ENCODE data around the gene AFG3L2. TPM values are rescaled to one million over a fixed set of nuclear protein-coding genes. Genes with fewer than 3 reads are reported as not detected.

The AFG3L2 gene
- total and polyA plus RNA-seq, 2 of the 13 experiments (the other 11 are each of a cell fraction or from before 2014, with no cell fraction given): 28.6 to 86.9 TPM

- CTCF ChIA-PET (ENCODE audit: low intra/inter-chr PET ratio, low total read pairs): no interaction called here
- Histone ChIP-seq H3K36me3 (replicated peaks in 1 of 2; ENCODE audit: control insufficient read depth in 1 of 2, insufficient read depth in 2 of 2, low read length in 2 of 2) (no peaks in the 10 kb centered on the region), H3K79me2 (ENCODE audit: insufficient read depth, low read length) (no peaks in the 10 kb centered on the region), H3K9ac (ENCODE audit: insufficient read depth, low read depth, low read length) (no peak overlapping the region), H3K27ac (ENCODE audit: extremely low read length, insufficient read depth, low read length) (no peak overlapping the region), H3K4me1 (ENCODE audit: insufficient read depth, low read length) (no peaks in the 10 kb centered on the region; the same call in 1 of the 2 replicates), H2AFZ (ENCODE audit: low read length) (no peak overlapping the region), H3K9me3 (ENCODE audit: low read length) (no peaks in the 10 kb centered on the region), H3K27me3 (ENCODE audit: control insufficient read depth in 1 of 2, insufficient read depth in 2 of 2, low read length in 2 of 2) (no peaks in the 10 kb centered on the region), H3K4me2 (ENCODE audit: low read depth, low read length) (no peak overlapping the region), H3K4me3 (replicated peaks in 1 of 3; ENCODE audit: insufficient read depth in 1 of 3, low read depth in 2 of 3, low read length in 3 of 3) (no peak overlapping the region), H4K20me1 (ENCODE audit: insufficient read depth, low read length) (no peaks in the 10 kb centered on the region)
- WGBS (ENCODE audit: low lambda C conversion rate): 29% methylated on average over 2 of the region's 2 CpGs
- intact Hi-C loops (cut with micrococcal nuclease; ENCODE audit: unreplicated experiment) (no loop called here), in situ Hi-C loops (cut with HindIII; ENCODE audit: extremely low pct_ligation_motif_present, low pct_unique_long_range_greater_than_20kb) (loop anchor here (25.0 kb wide), 1 partner anchor 553 kb away; the partner anchor contains the start of gene SEH1L)
- ATAC-seq: no peak
- no peak for FAIRE-seq
- TF ChIP-seq ZNF33B (CRISPR knock-in tag; IDR thresholded peaks at IDR 0.05): no peak
- no peak for TF ChIP-seq FOSL1 (CRISPR knock-in tag; IDR thresholded peaks at IDR 0.05; ENCODE audit: borderline replicate concordance)
- TF ChIP-seq CSRNP1 (CRISPR knock-in tag; IDR thresholded peaks at IDR 0.05): no peak
- TF ChIP-seq, protein P1, sequence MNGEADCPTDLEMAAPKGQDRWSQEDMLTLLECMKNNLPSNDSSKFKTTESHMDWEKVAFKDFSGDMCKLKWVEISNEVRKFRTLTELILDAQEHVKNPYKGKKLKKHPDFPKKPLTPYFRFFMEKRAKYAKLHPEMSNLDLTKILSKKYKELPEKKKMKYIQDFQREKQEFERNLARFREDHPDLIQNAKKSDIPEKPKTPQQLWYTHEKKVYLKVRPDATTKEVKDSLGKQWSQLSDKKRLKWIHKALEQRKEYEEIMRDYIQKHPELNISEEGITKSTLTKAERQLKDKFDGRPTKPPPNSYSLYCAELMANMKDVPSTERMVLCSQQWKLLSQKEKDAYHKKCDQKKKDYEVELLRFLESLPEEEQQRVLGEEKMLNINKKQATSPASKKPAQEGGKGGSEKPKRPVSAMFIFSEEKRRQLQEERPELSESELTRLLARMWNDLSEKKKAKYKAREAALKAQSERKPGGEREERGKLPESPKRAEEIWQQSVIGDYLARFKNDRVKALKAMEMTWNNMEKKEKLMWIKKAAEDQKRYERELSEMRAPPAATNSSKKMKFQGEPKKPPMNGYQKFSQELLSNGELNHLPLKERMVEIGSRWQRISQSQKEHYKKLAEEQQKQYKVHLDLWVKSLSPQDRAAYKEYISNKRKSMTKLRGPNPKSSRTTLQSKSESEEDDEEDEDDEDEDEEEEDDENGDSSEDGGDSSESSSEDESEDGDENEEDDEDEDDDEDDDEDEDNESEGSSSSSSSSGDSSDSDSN (CRISPR knock-in tag; IDR thresholded peaks at IDR 0.05): no peak
- TF ChIP-seq, protein P2, sequence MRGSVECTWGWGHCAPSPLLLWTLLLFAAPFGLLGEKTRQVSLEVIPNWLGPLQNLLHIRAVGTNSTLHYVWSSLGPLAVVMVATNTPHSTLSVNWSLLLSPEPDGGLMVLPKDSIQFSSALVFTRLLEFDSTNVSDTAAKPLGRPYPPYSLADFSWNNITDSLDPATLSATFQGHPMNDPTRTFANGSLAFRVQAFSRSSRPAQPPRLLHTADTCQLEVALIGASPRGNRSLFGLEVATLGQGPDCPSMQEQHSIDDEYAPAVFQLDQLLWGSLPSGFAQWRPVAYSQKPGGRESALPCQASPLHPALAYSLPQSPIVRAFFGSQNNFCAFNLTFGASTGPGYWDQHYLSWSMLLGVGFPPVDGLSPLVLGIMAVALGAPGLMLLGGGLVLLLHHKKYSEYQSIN (CRISPR knock-in tag; IDR thresholded peaks at IDR 0.05; ENCODE audit: borderline replicate concordance): no peak
- no peak for TF ChIP-seq ZFP1 (CRISPR knock-in tag; IDR thresholded peaks at IDR 0.05)
- TF ChIP-seq IKZF4 (CRISPR knock-in tag; IDR thresholded peaks at IDR 0.05; ENCODE audit: borderline replicate concordance, low read depth, not compliant biosample characterization): no peak
- TF ChIP-seq U2AF1 (optimal IDR thresholded peaks at IDR 0.05; ENCODE audit: low read depth, low read length): no peak
- no peak for TF ChIP-seq ZNF629 (CRISPR knock-in tag; conservative IDR thresholded peaks at IDR 0.05)
- TF ChIP-seq, protein P3, sequence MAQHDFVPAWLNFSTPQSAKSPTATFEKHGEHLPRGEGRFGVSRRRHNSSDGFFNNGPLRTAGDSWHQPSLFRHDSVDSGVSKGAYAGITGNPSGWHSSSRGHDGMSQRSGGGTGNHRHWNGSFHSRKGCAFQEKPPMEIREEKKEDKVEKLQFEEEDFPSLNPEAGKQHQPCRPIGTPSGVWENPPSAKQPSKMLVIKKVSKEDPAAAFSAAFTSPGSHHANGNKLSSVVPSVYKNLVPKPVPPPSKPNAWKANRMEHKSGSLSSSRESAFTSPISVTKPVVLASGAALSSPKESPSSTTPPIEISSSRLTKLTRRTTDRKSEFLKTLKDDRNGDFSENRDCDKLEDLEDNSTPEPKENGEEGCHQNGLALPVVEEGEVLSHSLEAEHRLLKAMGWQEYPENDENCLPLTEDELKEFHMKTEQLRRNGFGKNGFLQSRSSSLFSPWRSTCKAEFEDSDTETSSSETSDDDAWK (CRISPR knock-in tag; IDR thresholded peaks at IDR 0.05): no peak
- no peak for TF ChIP-seq SNRNP70 (IDR thresholded peaks at IDR 0.05; ENCODE audit: low read depth, low read length)
- TF ChIP-seq EEA1 (CRISPR knock-in tag; IDR thresholded peaks at IDR 0.05; ENCODE audit: borderline replicate concordance): no peak
- BruUV-seq (replicated peaks): no TSS peak
- DNase-seq (ENCODE audit: low spot score): no peak
- POLR2A ChIA-PET: no interaction called here
Observed at GRCh38 chr18:12384261-12384660, 7.2 kb upstream of the AFG3L2 start.

Measured in HepG2 (cell line).